ENCODE data around the gene SORBS1.

Gene SORBS1

DNA sequence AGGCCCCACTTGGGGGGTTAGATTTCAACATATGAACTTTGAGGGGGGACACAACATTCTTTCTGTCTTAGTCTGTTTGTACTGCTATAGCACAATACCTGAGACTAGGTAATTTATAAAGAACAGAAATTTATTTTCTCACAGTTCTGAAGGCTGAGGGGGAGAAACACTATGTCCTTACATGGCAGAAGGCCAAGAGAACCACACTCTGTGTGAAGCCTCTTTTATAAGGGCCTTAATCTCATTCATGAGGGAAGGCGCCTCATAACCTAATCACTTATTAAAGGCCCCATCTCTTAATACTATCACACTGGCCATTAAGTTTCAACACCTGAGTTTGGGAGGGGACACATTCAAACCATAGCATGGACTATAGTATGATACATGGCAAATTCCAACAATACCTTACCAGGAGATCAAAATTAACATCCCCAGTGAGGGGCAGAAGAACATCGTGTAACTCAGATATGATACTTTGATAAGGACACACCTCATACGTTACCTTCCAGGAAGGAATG is 261.1 kb downstream of the SORBS1 start:
- no peak overlapping the region for H3K27ac ChIP-seq
- no peak for TF ChIP-seq ZFX (IDR thresholded peaks at IDR 0.05)
- TF ChIP-seq, protein P1, sequence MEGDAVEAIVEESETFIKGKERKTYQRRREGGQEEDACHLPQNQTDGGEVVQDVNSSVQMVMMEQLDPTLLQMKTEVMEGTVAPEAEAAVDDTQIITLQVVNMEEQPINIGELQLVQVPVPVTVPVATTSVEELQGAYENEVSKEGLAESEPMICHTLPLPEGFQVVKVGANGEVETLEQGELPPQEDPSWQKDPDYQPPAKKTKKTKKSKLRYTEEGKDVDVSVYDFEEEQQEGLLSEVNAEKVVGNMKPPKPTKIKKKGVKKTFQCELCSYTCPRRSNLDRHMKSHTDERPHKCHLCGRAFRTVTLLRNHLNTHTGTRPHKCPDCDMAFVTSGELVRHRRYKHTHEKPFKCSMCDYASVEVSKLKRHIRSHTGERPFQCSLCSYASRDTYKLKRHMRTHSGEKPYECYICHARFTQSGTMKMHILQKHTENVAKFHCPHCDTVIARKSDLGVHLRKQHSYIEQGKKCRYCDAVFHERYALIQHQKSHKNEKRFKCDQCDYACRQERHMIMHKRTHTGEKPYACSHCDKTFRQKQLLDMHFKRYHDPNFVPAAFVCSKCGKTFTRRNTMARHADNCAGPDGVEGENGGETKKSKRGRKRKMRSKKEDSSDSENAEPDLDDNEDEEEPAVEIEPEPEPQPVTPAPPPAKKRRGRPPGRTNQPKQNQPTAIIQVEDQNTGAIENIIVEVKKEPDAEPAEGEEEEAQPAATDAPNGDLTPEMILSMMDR (conservative IDR thresholded peaks at IDR 0.05) = no peak

DNA sequence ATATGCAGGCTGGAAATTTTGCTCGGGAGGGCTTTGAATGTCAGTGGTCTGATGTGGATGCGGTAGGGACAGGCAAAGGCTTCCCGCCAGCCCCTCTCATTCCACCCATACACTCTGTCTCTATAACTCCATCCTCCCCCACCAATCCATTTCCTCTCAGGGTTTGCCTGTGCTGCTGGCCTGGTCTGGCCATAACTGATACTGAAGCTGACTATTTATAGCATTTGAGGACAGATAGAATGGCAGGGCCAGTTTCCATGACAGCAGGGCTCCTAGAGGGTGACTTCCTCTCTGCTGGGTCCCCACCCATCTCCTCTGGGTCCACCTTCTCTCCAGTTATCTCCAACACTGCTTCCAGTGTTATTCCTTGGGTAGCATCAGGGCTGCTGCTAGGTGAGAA is 263.8 kb downstream of the SORBS1 start:
- no peak for TF ChIP-seq ZFX (IDR thresholded peaks at IDR 0.05)
- TF ChIP-seq, protein P1 (conservative IDR thresholded peaks at IDR 0.05) = no peak
- no peak overlapping the region for H3K27ac ChIP-seq

DNA sequence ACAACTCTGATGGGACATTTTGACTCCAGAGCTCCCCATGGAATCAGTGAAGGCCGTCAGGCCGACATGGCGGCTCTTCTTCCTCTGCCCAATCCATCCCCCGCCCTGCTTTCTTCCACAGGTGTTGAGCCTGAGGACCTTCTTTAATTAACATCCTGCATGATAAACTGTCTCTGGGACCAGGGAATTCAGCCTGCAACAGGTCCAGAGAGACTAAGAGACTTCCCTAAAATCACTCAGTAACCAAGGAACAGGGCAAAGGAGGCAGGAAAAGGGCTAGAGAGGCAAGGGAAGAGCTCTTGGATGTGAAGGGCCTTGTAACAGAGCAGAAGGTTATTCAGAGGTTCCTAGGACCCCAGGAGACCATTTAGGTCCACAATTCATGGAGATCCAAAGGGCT is 264.4 kb downstream of the SORBS1 start:
- TF ChIP-seq, protein P1 (conservative IDR thresholded peaks at IDR 0.05) = no peak
- TF ChIP-seq ZFX (IDR thresholded peaks at IDR 0.05) = no peak
- H3K27ac ChIP-seq = no peak overlapping the region

DNA sequence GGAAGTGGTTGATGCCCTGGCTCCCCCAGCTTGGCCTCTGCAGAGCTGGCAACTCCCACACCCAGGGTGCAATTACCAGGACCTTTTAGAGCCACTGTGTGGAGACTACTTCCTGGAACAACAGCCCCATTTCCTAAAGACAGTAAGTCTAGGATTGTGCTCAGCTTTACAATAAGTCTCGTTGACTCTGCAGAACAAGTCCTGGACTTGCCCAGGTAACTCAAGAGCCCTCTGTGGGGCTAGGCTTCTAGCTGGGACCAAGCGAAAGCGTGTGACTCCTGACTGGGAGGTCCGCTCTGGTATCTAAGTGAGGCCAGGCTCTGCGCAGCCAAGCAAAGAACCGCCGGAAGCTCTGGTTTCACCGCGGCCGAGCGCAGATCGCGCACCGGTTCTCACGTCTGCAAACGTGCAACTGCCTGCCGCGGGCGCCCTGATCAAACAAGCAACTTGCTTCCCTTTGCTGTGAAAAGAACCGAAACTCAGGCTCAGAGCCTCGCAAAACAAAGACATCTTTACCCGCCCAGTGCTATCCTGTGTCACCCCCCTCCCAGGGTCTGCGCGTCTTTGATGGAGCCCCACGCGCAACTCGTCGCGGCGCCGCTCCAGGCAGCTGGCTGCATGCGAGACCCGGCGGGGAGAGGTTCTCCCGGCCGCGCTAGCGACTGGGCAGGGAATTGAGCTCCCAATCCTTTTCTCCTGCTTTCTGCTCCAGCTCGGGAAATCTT is 266.0 kb downstream of the SORBS1 start:
- no peak overlapping the region for H3K27ac ChIP-seq
- no peak for TF ChIP-seq ZFX (IDR thresholded peaks at IDR 0.05)
- TF ChIP-seq, protein P1 (conservative IDR thresholded peaks at IDR 0.05) = no peak

DNA sequence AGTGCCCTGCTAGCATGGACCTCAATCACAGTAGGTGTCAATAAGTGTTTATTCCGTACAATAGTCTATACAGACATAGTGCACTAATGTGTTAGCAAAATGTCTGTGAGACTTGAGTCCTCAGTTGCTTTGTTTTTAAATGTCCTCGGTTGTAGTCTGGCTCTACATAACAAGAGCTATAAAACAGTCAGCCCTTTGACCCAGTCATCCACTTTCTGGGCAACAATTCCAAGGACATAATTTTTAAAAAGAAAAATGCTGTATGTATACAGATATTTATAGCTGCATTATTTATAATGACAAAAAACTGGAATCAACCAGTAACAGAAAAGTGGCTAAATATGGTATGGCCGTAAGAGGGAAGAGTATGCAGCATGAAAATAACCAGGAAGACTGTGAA is 267.5 kb downstream of the SORBS1 start:
- H3K27ac ChIP-seq = no peak overlapping the region
- TF ChIP-seq ZFX (IDR thresholded peaks at IDR 0.05) = no peak
- TF ChIP-seq, protein P1 (conservative IDR thresholded peaks at IDR 0.05) = no peak

DNA sequence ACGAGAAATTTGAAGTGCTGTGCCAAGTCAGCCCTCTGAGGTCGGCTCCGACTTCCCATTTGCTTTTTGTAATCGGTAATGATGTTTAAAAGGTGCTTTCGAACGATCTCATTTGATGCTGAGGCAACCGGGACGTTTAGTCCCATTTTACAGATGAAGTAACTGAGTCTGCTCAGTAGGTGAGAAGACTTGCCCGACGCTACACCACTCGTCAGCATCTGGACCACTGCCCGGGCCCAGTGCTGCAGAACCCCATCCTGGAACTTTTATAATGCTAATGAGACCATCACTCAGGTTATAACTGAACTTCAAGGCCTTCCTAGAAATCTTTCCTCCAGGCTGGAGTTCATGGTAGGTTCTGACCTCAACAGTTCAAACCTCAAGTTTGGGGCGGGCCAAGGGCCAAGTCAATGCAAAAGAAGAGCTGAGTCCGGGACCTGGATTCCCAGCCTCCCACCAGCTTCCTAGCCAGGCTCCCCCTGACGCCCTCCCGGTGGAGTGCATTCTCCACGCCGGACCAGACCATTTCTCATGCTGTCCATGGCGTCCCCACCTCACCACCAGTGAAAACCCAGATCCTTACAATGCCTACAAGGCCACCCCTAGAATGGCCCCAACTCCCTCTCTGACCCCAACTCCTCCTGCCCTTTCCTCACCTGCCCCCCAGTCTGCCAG is 269.7 kb downstream of the SORBS1 start:
- TF ChIP-seq, protein P1 (conservative IDR thresholded peaks at IDR 0.05) = no peak
- no peak for TF ChIP-seq ZFX (IDR thresholded peaks at IDR 0.05)
- peak overlapping the region; percentile 76 for H3K27ac ChIP-seq

Measured in C4-2B (cell line).